ENCODE data around the gene ADCY1.

DNA sequence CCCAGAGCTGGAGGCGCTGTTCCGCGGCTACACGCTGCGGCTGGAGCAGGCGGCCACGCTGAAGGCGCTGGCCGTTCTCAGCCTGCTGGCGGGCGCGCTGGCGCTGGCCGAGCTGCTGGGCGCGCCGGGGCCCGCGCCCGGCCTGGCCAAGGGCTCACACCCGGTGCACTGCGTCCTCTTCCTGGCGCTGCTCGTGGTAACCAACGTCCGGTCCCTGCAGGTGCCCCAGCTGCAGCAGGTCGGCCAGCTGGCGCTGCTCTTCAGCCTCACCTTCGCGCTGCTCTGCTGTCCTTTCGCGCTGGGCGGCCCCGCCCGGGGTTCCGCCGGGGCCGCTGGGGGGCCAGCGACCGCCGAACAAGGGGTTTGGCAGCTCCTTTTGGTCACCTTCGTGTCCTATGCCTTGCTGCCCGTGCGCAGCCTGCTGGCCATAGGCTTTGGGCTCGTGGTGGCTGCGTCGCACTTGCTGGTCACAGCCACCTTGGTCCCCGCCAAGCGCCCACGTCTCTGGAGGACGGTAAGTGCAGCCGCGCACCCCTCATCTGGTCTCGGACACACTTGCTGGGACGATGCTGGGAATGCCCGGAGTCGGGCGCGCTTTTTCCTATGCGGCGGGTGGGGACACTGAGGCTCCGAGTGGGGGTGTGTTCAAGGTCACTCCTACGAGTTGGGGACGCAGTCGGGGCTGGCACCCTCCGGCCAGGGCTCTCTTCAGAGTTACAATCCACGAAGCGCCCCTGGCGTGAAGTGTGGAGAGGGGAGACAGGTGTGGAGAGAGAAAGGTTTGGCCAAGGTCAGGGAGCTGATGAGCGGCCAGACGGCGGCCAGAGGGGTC, 717 bp downstream of the ADCY1 start:
- TF ChIP-seq, protein P1, sequence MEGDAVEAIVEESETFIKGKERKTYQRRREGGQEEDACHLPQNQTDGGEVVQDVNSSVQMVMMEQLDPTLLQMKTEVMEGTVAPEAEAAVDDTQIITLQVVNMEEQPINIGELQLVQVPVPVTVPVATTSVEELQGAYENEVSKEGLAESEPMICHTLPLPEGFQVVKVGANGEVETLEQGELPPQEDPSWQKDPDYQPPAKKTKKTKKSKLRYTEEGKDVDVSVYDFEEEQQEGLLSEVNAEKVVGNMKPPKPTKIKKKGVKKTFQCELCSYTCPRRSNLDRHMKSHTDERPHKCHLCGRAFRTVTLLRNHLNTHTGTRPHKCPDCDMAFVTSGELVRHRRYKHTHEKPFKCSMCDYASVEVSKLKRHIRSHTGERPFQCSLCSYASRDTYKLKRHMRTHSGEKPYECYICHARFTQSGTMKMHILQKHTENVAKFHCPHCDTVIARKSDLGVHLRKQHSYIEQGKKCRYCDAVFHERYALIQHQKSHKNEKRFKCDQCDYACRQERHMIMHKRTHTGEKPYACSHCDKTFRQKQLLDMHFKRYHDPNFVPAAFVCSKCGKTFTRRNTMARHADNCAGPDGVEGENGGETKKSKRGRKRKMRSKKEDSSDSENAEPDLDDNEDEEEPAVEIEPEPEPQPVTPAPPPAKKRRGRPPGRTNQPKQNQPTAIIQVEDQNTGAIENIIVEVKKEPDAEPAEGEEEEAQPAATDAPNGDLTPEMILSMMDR (optimal IDR thresholded peaks at IDR 0.05 in 1 of 3, IDR thresholded peaks at IDR 0.05 in 1 of 3, conservative IDR thresholded peaks at IDR 0.05 in 1 of 3; ENCODE audit: extremely low read depth in 1 of 3, insufficient read depth in 2 of 3, low read length in 3 of 3): peak in 2 of 3 experiments; percentile 4 to 35
- peak; percentile 67 for TF ChIP-seq EZH2 (IDR thresholded peaks at IDR 0.05; ENCODE audit: low read length)
